GM19043 (cell line): Measurements from ENCODE around the gene RBM18.

Experiments used
- ATAC-seq: cut with Tn5 transposase; IDR thresholded peaks from one replicate; pipeline ENCODE4 v1.9.1; 2021; ENCODE audit warnings: low read depth; ENCODE audit not compliant: unreplicated experiment

Gene RBM18

GRCh38 chr9:122261469-122261881 lies 3.2 kb downstream of the RBM18 start:
- ATAC-seq: no peak

- ATAC-seq: no peak
Measured at GRCh38 chr9:122258886-122259415, 5.7 kb downstream of the RBM18 start.

- no peak for ATAC-seq
Measured at GRCh38 chr9:122256206-122256605, 8.4 kb downstream of the RBM18 start.

GRCh38 chr9:122254761-122255160 lies 9.9 kb downstream of the RBM18 start:
- ATAC-seq: no peak

- no peak for ATAC-seq
Measured at GRCh38 chr9:122252796-122253195, 11.8 kb downstream of the RBM18 start.

GRCh38 chr9:122251351-122251750 lies 13.3 kb downstream of the RBM18 start:
- no peak for ATAC-seq

- no peak for ATAC-seq
Measured at GRCh38 chr9:122248448-122248865, 16.2 kb downstream of the RBM18 start.

GRCh38 chr9:122246666-122247065 lies 18.0 kb downstream of the RBM18 start:
- ATAC-seq: no peak

GRCh38 chr9:122244349-122244748 lies 20.3 kb downstream of the RBM18 start:
- ATAC-seq: no peak

- no peak for ATAC-seq
Measured at GRCh38 chr9:122239722-122240121, 24.9 kb downstream of the RBM18 start.

- ATAC-seq: no peak
Measured at GRCh38 chr9:122236681-122237080, 28.0 kb downstream of the RBM18 start.

GRCh38 chr9:122234022-122234748 lies 30.5 kb downstream of the RBM18 start:
- no peak for ATAC-seq

GRCh38 chr9:122232796-122233306 lies 31.8 kb downstream of the RBM18 start:
- no peak for ATAC-seq

- ATAC-seq: no peak
Measured at GRCh38 chr9:122229485-122229837, 35.2 kb downstream of the RBM18 start.

GRCh38 chr9:122228568-122229484 lies 35.8 kb downstream of the RBM18 start, which contains the start of gene LHX6:
Gene LHX6, minus strand, starts transcription at chr9:122228957. Its CDS starts 217 bp downstream, at chr9:122228740.
- no peak for ATAC-seq

- no peak for ATAC-seq
Measured at GRCh38 chr9:122228191-122228567, 36.5 kb downstream of the RBM18 start.

GRCh38 chr9:122227575-122227900 lies 37.1 kb downstream of the RBM18 start:
- no peak for ATAC-seq

- no peak for ATAC-seq
Measured at GRCh38 chr9:122226758-122227574, 37.7 kb downstream of the RBM18 start.

GRCh38 chr9:122226142-122226757 lies 38.4 kb downstream of the RBM18 start:
- ATAC-seq: no peak
